NT2/D1 (cell line): ENCODE results near the gene KLHL7.

Experiments
- SUZ12 ChIP-seq: IDR thresholded peaks from 2 replicates; pipeline ENCODE4 v1.6.1; 2011; ENCODE audit not compliant: insufficient read length, insufficient read depth; ENCODE audit errors: extremely low read depth
- YY1 ChIP-seq: IDR thresholded peaks from 2 replicates; pipeline ENCODE4 v1.6.1; 2011; ENCODE audit not compliant: insufficient read length, insufficient read depth
- ZNF274 ChIP-seq: IDR thresholded peaks from 2 replicates; pipeline ENCODE4 v1.6.1; 2011; ENCODE audit warnings: mild to moderate bottlenecking, low read depth, low read length

DNA sequence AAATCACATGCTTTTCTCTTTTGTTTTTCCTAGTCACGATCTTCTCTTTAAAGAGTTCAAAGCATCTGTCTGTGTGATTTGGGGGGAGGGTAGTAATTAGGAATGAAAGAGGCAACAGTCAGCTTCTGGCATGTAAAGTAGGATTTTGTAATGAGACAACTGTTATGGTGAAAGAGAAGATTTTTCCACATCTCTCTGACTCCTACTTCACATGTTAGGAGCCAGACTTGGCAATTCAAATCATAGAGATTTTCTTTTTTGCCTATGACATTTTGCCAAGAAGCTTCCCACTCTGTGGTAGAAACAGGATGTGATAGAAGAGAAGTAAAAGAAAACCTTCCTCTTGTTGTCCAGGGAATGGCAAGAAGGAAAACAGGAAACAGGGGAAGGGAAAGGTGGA is 38.3 kb upstream of the KLHL7 start:
- TF ChIP-seq YY1 = no peak
- no peak for TF ChIP-seq SUZ12
- no peak for TF ChIP-seq ZNF274
